NCI-H748 treated with DMSO at 0.1 percent for 48 hours (cell line): Measurements from ENCODE around the gene IL12A.
A peak's percentile ranks its signal among the peaks of the same experiment; 100 is the strongest.

Experiments used
- DNase-seq: peaks from one replicate; lab custom pipeline; 2025; lab: John Stamatoyannopoulos, UW

IL12A gene

GRCh38 chr3:159988617-159989271 lies at the start of gene IL12A:
Gene IL12A, plus strand, starts transcription at chr3:159988835.
- DNase-seq: peak; percentile 11

- DNase-seq: no peak
These were observed 47.3 kb upstream of the IL12A start for GRCh38 chr3:159941038-159942000.

GRCh38 chr3:159944781-159945180 lies 43.9 kb upstream of the IL12A start:
- DNase-seq: no peak

GRCh38 chr3:159945930-159946329 lies 42.7 kb upstream of the IL12A start:
- no peak for DNase-seq

GRCh38 chr3:159947220-159947619 lies 41.4 kb upstream of the IL12A start:
- no peak for DNase-seq

- no peak for DNase-seq
These were observed 40.0 kb upstream of the IL12A start for GRCh38 chr3:159948429-159949144.

- DNase-seq: no peak
These were observed 38.3 kb upstream of the IL12A start for GRCh38 chr3:159950156-159950898.

GRCh38 chr3:159951540-159951939 lies 37.1 kb upstream of the IL12A start:
- DNase-seq: no peak

GRCh38 chr3:159953325-159954085 lies 35.1 kb upstream of the IL12A start:
- no peak for DNase-seq

GRCh38 chr3:159960188-159961148 lies 28.2 kb upstream of the IL12A start:
- DNase-seq: no peak

- DNase-seq: no peak
These were observed 24.3 kb upstream of the IL12A start for GRCh38 chr3:159964166-159964973.

- DNase-seq: no peak
These were observed 17.3 kb upstream of the IL12A start for GRCh38 chr3:159971311-159971710.

- DNase-seq: no peak
These were observed 11.3 kb upstream of the IL12A start for GRCh38 chr3:159977295-159977694.

GRCh38 chr3:159978353-159978752 lies 10.3 kb upstream of the IL12A start:
- no peak for DNase-seq

- DNase-seq: no peak
These were observed 9.5 kb upstream of the IL12A start for GRCh38 chr3:159978918-159979703.

GRCh38 chr3:159982442-159982974 lies 6.1 kb upstream of the IL12A start:
- no peak for DNase-seq

GRCh38 chr3:159987291-159987711 lies 1.3 kb upstream of the IL12A start:
- DNase-seq: no peak
